Mononuclear cell (primary cell): Measurements from ENCODE around the gene NWD2. TPM values are rescaled to one million over a fixed set of nuclear protein-coding genes. Genes with fewer than 3 reads are reported as not detected.
"Not testable (repeated sequence)": the region's sequence is repeated elsewhere in the genome, so short reads cannot be mapped to it uniquely, and the experiment has no call there.

ENCODE experiments used
- H3K27me3 ChIP-seq: 2 replicates; pipeline ENCODE4 v1.6.0; 2011; ENCODE audit warnings: low read length, control low read depth; ENCODE audit not compliant: insufficient read depth
- H3K4me1 ChIP-seq: 2 replicates; pipeline ENCODE4 v1.5.1; 2011; ENCODE audit warnings: mild to moderate bottlenecking, low read length, control low read depth; ENCODE audit not compliant: insufficient read depth
- H3K4me3 ChIP-seq: 2 replicates; pipeline ENCODE4 v1.5.1; 2011; ENCODE audit warnings: mild to moderate bottlenecking, low read length, moderate library complexity
- H3K9me3 ChIP-seq: 2 replicates; pipeline ENCODE4 v1.5.1; 2011; ENCODE audit warnings: low read depth, mild to moderate bottlenecking, control low read depth, low read length
- total RNA-seq: library from RNA; depleted of rRNA; stranded (reverse); fragments of >200 nt; gene quantifications from one replicate; pipeline ENCODE4 v1.2.3, GENCODE V29; 2012

NWD2 gene
- total RNA-seq, 1 donor, result under 0.01 TPM

GRCh38 chr4:37397505-37397904, 153.0 kb downstream of the NWD2 start:
- no peaks in the 10 kb centered on the region for H3K27me3 ChIP-seq
- H3K9me3 ChIP-seq, result no peaks in the 10 kb centered on the region
- peaks cover 14% of the 10 kb centered on the region for H3K4me1 ChIP-seq
- no peak overlapping the region for H3K4me3 ChIP-seq

GRCh38 chr4:37400241-37400881, 155.8 kb downstream of the NWD2 start:
- H3K4me1 ChIP-seq, result no peaks in the 10 kb centered on the region
- H3K27me3 ChIP-seq, result no peaks in the 10 kb centered on the region
- no peak overlapping the region for H3K4me3 ChIP-seq
- H3K9me3 ChIP-seq, result no peaks in the 10 kb centered on the region

DNA sequence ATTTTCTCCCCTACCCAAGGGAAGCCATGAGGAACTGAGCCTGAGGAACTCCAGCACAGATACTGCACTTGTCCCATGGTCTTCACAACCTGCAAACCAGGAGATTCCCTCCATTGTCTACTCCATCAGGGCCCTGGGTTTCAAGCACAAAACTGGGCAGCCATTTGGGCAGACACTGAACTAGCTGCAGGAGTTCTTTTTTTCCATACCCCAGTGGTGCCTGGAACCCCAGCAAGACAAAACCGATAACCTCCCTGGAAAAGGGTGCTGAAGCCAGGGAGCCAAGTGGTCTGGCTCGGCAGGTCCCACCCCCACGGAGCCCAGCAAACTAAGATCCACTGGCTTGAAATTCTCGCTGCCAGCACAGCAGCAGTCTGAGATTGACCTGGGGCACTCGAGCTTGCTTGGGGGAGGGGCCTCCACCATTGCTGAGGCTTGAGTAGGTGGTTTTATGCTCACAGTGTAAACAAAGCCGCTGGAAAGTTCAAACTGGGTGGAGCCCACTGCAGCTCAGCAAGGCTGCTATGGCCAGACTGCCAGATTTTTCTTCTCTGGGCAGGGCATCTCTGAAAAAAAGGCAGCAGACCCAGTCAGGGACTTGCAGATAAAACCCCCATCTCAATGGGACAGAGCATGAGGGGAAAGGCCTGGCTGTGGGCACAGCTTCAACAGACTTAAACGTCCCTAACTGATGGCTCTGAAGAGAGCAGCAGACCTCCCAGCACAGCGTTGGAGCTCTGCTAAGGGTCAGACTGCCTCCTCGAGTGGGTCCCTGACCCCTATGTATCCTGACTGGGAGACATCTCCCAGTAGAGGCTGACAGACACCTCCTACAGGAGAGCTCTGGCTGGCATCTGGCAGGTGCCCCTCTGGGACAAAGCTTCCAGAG, 163.6 kb downstream of the NWD2 start:
- not testable (repeated sequence) for H3K9me3 ChIP-seq, H3K27me3 ChIP-seq, H3K4me1 ChIP-seq, H3K4me3 ChIP-seq

GRCh38 chr4:37413612-37414011, 169.1 kb downstream of the NWD2 start:
- H3K4me1 ChIP-seq, H3K9me3 ChIP-seq, H3K4me3 ChIP-seq, H3K27me3 ChIP-seq: not testable (repeated sequence)

GRCh38 chr4:37415845-37416369, 171.4 kb downstream of the NWD2 start:
- Histone ChIP-seq H3K4me1 (no peaks in the 10 kb centered on the region), H3K9me3 (no peaks in the 10 kb centered on the region), H3K27me3 (no peaks in the 10 kb centered on the region), H3K4me3 (no peak overlapping the region)

- H3K4me3 ChIP-seq, result no peak overlapping the region
- peaks cover under 1% of the 10 kb centered on the region for H3K27me3 ChIP-seq
- H3K4me1 ChIP-seq, result no peaks in the 10 kb centered on the region
Observed at GRCh38 chr4:37421614-37422013, 177.1 kb downstream of the NWD2 start.

DNA sequence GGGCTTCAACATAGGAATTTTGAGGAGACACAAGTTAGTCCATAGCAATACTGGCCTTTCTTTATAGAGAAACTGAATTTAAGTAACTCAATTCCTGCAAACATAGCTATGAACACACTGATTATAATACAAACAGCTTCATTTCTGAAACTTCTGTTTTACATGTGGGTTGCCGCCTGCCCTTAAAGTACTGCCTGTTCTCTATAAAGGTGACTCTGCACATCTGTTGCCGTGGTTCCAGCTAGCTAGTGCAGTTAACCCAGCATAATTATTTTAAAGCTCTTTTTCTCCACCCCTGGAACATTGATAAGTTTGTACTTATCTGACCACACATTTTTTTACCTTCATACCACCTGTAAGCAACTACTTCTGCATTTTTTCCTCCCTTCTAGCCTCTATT, 177.6 kb downstream of the NWD2 start:
- Histone ChIP-seq H3K4me1 (no peaks in the 10 kb centered on the region), H3K9me3 (no peaks in the 10 kb centered on the region), H3K27me3 (peaks cover 3% of the 10 kb centered on the region), H3K4me3 (no peak overlapping the region)

More at GRCh38 chr4:37421614-37422013, 177.1 kb downstream of the NWD2 start:
- no peaks in the 10 kb centered on the region for H3K9me3 ChIP-seq

- Histone ChIP-seq H3K4me3 (no peak overlapping the region), H3K9me3 (no peaks in the 10 kb centered on the region), H3K4me1 (no peaks in the 10 kb centered on the region), H3K27me3 (peaks cover 3% of the 10 kb centered on the region)
Observed at GRCh38 chr4:37422638-37423037, 178.1 kb downstream of the NWD2 start.

DNA sequence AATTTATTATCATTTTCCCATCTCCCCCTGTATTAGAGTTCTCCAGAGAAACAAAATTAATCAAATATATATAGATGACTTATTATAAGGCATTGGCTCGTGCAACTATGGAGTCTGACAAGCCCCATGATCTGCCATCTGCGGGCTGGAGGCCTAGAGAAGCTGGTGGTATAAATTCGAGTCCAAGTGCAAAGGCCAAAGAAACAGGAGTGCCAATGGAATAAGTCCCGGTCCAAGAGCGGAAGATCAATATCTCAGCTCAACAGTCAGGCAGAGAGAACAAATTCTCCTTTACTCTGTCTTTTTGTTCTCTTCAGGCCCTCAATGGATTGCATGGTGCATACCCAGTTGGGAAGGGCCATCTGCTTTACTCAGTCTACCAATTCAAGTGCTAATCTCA, 178.8 kb downstream of the NWD2 start:
- no peak overlapping the region for H3K4me3 ChIP-seq
- H3K9me3 ChIP-seq, result no peaks in the 10 kb centered on the region
- no peaks in the 10 kb centered on the region for H3K4me1 ChIP-seq

GRCh38 chr4:37424753-37425152, 180.2 kb downstream of the NWD2 start:
- Histone ChIP-seq H3K4me1 (no peaks in the 10 kb centered on the region), H3K4me3 (no peak overlapping the region), H3K9me3 (no peaks in the 10 kb centered on the region)

More for the DNA sequence above, 178.8 kb downstream of the NWD2 start:
- peaks cover 3% of the 10 kb centered on the region for H3K27me3 ChIP-seq

DNA sequence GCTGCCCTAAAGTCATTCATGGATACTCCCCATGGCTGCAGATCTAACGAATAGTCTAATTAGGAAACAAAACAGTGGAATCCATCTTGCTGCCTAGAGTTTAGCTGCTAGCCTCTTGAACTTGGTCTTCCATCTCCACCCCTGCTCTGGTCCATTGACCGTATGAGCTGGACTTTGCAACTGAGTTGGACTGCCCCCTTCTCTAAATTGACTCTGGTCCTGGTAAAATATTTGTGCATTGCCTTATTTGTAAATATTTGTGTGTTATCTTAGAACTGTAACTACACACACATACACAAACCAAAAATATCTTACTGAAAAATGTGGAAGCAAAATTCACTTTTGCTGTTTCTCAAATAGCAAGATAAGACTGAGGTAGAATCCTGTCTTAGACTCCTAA, 181.3 kb downstream of the NWD2 start:
- Histone ChIP-seq H3K9me3 (no peaks in the 10 kb centered on the region), H3K27me3 (peaks cover 3% of the 10 kb centered on the region), H3K4me1 (no peaks in the 10 kb centered on the region), H3K4me3 (no peak overlapping the region)

More at GRCh38 chr4:37424753-37425152, 180.2 kb downstream of the NWD2 start:
- peaks cover 3% of the 10 kb centered on the region for H3K27me3 ChIP-seq

DNA sequence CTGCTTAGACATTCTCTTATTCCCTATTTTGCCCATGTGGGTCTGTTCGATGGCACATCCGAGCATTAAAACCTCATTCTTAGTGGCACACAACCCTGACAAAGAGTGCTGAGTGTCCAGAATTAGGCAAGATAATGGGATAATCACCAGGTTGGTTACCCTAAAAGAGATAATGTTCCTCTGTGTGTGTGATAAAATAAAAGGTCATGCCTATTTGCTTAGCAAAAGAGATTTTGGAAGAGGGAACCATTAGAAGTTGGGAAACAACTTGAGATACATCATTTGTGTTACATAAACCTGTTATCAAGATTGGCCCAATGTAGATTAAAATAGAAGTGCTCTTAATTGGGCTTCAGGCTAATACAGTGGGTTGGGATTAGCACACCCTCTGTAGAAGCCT, 182.7 kb downstream of the NWD2 start:
- H3K4me3 ChIP-seq, result no peak overlapping the region
- H3K4me1 ChIP-seq, result no peaks in the 10 kb centered on the region
- no peaks in the 10 kb centered on the region for H3K9me3 ChIP-seq
- H3K27me3 ChIP-seq, result peaks cover 3% of the 10 kb centered on the region

DNA sequence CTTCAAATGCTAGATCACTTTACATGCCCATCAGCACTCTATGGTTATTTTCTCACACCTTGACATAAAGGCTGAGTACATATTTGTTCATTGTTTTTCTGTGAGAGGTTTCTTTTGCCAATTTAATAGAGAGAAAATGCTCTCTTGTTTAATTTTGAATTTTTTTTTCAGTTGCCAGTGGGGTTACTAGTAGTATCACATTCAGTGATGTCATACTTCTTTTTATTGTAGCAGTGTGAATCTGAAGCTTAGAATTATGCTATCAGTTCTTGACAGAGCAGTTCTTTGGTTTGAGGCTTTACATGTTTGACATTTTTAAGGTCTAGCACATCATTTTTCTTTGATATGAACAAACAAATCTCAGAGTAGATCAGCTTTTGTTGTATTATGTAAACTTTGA, 185.4 kb downstream of the NWD2 start:
- no peaks in the 10 kb centered on the region for H3K9me3 ChIP-seq
- H3K4me1 ChIP-seq, result no peaks in the 10 kb centered on the region
- H3K27me3 ChIP-seq, result peaks cover 12% of the 10 kb centered on the region
- H3K4me3 ChIP-seq, result no peak overlapping the region

- Histone ChIP-seq H3K4me1 (no peaks in the 10 kb centered on the region), H3K4me3 (no peak overlapping the region), H3K27me3 (peaks cover 14% of the 10 kb centered on the region), H3K9me3 (no peaks in the 10 kb centered on the region)
Observed at GRCh38 chr4:37430718-37431416, 186.3 kb downstream of the NWD2 start.

GRCh38 chr4:37431417-37431743, 186.8 kb downstream of the NWD2 start:
- Histone ChIP-seq H3K27me3 (peaks cover 14% of the 10 kb centered on the region), H3K4me3 (no peak overlapping the region), H3K9me3 (no peaks in the 10 kb centered on the region), H3K4me1 (no peaks in the 10 kb centered on the region)
